K562 (cell line): Measurements from ENCODE around the gene UBE2Q1. TPM values are rescaled to one million over a fixed set of nuclear protein-coding genes. Genes with fewer than 3 reads are reported as not detected.

Source experiments
- ATAC-seq: fragments of 200-7000 bp; cut with Tn5 transposase; 3 replicates; pipeline ENCODE4 v1.9.1; 2020; ENCODE audit warnings: moderate library complexity
- BruUV-seq: library from RNA; stranded (reverse); fragments of 400-500 nt; replicated peaks from 2 replicates; lab custom pipeline; 2021; lab: Mats Ljungman, UMichigan
- CTCF ChIA-PET: fragments of 300-600 bp; formaldehyde crosslinking; extraction: SDS; loops from one replicate; lab custom pipeline; 2021; ENCODE audit warnings: low intra/inter-chr PET ratio; lab: Yijun Ruan, JAX
- POLR2A ChIA-PET: fragments of 300-600, 350-650 bp; sonication (Branson Sonifier 250); formaldehyde crosslinking; extraction: SDS; loops from one replicate; lab custom pipeline; 2021; ENCODE audit warnings: antibody characterized with exemption, inconsistent platforms; lab: Yijun Ruan, JAX
- DNase-seq, 4 experiments: peaks; one replicate each; pipeline versions ENCODE4 v3.0.0 to v3.0.0-alpha.2; 2011 to 2018; ENCODE audit warnings: low spot score in 3 of 4, mixed read lengths in 3 of 4; ENCODE audit errors: extremely low read depth in 1 of 4
- FAIRE-seq: peaks from 2 replicates; lab custom pipeline; 2011; peaks lifted over from hg19 to GRCh38; lab: Jason Lieb, UNC
- H2AFZ ChIP-seq: 2 replicates; pipeline ENCODE4 v1.6.0; 2011; ENCODE audit warnings: low read depth, low read length, control low read depth, inconsistent platforms
- H3K27ac ChIP-seq: fragments of 200-600 bp; 3 replicates; pipeline ENCODE4 v1.8.0; 2011; ENCODE audit warnings: low read depth, mild to moderate bottlenecking, control low read depth, inconsistent platforms, low read length, moderate library complexity, mixed read lengths; ENCODE audit errors: extremely low read depth
- H3K27me3 ChIP-seq, 2 experiments: fragments of 300-600 bp in 1 of 2; 2 replicates in 1 of 2; 3 replicates in 1 of 2; pipeline versions ENCODE4 v1.6.0 to v1.8.0; 2011; ENCODE audit warnings: inconsistent platforms in 2 of 2, low read length in 2 of 2, mild to moderate bottlenecking in 1 of 2, mixed read lengths in 1 of 2, moderate library complexity in 1 of 2; ENCODE audit not compliant: control insufficient read depth in 2 of 2, insufficient read depth in 2 of 2
- H3K36me3 ChIP-seq: fragments of 300-600 bp; 3 replicates; pipeline ENCODE4 v1.8.0; 2011; ENCODE audit warnings: mild to moderate bottlenecking, low read length, inconsistent platforms; ENCODE audit not compliant: control insufficient read depth, insufficient read depth
- H3K4me1 ChIP-seq, 2 experiments: fragments of 200-600 bp in 1 of 2; replicated peaks in 1 of 2; 2 replicates in 1 of 2; 3 replicates in 1 of 2; pipeline versions ENCODE4 v1.5.1 to v1.8.0; 2011; ENCODE audit warnings: inconsistent platforms in 2 of 2, low read length in 2 of 2, mild to moderate bottlenecking in 1 of 2, mixed read lengths in 1 of 2, moderate library complexity in 1 of 2; ENCODE audit not compliant: control insufficient read depth in 2 of 2, insufficient read depth in 2 of 2
- H3K4me2 ChIP-seq: 2 replicates; pipeline ENCODE4 v1.6.1; 2011; ENCODE audit warnings: low read length, control low read depth, inconsistent platforms, mixed read lengths; ENCODE audit not compliant: insufficient read depth
- H3K4me3 ChIP-seq: fragments of 200-600 bp; sonication (generic), shearing (Covaris generic); 2 replicates; pipeline ENCODE4 v1.5.1; 2016; ENCODE audit warnings: control low read depth, inconsistent platforms
- H3K79me2 ChIP-seq: fragments of 200-600 bp; 3 replicates; pipeline ENCODE4 v1.8.0; 2011; ENCODE audit warnings: low read length, inconsistent platforms; ENCODE audit not compliant: control insufficient read depth, insufficient read depth
- H3K9ac ChIP-seq, 2 experiments: 2 replicates each; pipeline versions ENCODE4 v1.6.0 to v1.6.1; 2011; ENCODE audit warnings: low read depth in 2 of 2, low read length in 2 of 2, control low read depth in 1 of 2, inconsistent platforms in 1 of 2, mild to moderate bottlenecking in 1 of 2, mixed read lengths in 1 of 2; ENCODE audit not compliant: insufficient read depth in 1 of 2
- H3K9me1 ChIP-seq: one replicate; pipeline ENCODE4 v1.6.0; 2011; ENCODE audit warnings: inconsistent platforms, mild to moderate bottlenecking, low read length, moderate library complexity; ENCODE audit not compliant: control insufficient read depth, insufficient read depth
- H3K9me3 ChIP-seq: replicated peaks from 2 replicates; pipeline ENCODE4 v1.5.1; 2011; ENCODE audit warnings: low read depth, low read length, inconsistent platforms; ENCODE audit not compliant: control insufficient read depth, insufficient read depth
- H4K20me1 ChIP-seq: replicated peaks from 2 replicates; pipeline ENCODE4 v1.6.1; 2011; ENCODE audit warnings: low read length, inconsistent platforms, mixed read lengths; ENCODE audit not compliant: control insufficient read depth, insufficient read depth
- BACH1 ChIP-seq: fragments of 200-800 bp; sonication (Bioruptor generic); IDR thresholded peaks from 2 replicates; pipeline ENCODE4 v1.6.1; 2016; ENCODE audit warnings: missing genetic modification characterization, missing compliant biosample characterization
- POLR2A ChIP-seq: fragments of 450-650 bp; conservative IDR thresholded peaks from 2 replicates; pipeline ENCODE4 v1.6.1; 2016
- WGBS: fragments of 100-300 bp; shearing (Covaris generic); methylation state at CpG from one replicate; pipeline ENCODE4 v1.1.6; 2016; ENCODE audit warnings: low coverage, mixed read lengths; ENCODE audit not compliant: insufficient coverage; ENCODE audit errors: missing lambda C conversion rate; 5-methylcytosine and 5-hydroxymethylcytosine counted together
- in situ Hi-C: fragments of 300-500 bp; cut with MboI; formaldehyde crosslinking; loops from 4 replicates; pipeline ENCODE4 v1.15.0; 2018; ENCODE audit warnings: inconsistent platforms, mixed read lengths
- intact Hi-C: fragments of 100-400 bp; cut with micrococcal nuclease; formaldehyde crosslinking; loops from 2 replicates; pipeline ENCODE4 v1.14.2; 2022
- polyA plus RNA-seq, 8 experiments: library from polyadenylated mRNA; depleted of rRNA in 4 of 8; stranded (reverse) in 5 of 8; unstranded in 3 of 8; fragments of >200 nt; fragmentation: Nextera tagmentation in 2 of 8; fragmentation: Illumina TruSeq in 1 of 8; extraction: Ambion mirVana in 2 of 8; extraction: Trizol in 1 of 8; gene quantifications; 2 replicates each; pipeline versions ENCODE4 v1.2.1 to v1.2.3, GENCODE V29; 2011 to 2014; ENCODE audit warnings: inconsistent platforms in 1 of 8, missing spikeins in 1 of 8
- total RNA-seq, 7 experiments: library from RNA; depleted of rRNA in 6 of 7; stranded (reverse); fragments of >200 nt in 6 of 7; fragmentation: Illumina TruSeq in 2 of 7; extraction: Trizol in 2 of 7; gene quantifications; 2 replicates each; pipeline versions ENCODE4 v1.2.1 to v1.2.3, GENCODE V29; 2011 to 2021; ENCODE audit warnings: low replicate concordance in 1 of 7
- TF ChIP-seq, protein P1 (sequence below): fragments of 450-650 bp; IDR thresholded peaks from 2 replicates; pipeline ENCODE4 v1.7.0; 2016; ENCODE audit warnings: borderline replicate concordance

UBE2Q1 gene
- total and polyA plus RNA-seq, 9 of the 15 experiments (the other 6 are each of a cell fraction or from before 2014, with no cell fraction given): 8.0 to 58.8 (median 27.6) TPM

DNA sequence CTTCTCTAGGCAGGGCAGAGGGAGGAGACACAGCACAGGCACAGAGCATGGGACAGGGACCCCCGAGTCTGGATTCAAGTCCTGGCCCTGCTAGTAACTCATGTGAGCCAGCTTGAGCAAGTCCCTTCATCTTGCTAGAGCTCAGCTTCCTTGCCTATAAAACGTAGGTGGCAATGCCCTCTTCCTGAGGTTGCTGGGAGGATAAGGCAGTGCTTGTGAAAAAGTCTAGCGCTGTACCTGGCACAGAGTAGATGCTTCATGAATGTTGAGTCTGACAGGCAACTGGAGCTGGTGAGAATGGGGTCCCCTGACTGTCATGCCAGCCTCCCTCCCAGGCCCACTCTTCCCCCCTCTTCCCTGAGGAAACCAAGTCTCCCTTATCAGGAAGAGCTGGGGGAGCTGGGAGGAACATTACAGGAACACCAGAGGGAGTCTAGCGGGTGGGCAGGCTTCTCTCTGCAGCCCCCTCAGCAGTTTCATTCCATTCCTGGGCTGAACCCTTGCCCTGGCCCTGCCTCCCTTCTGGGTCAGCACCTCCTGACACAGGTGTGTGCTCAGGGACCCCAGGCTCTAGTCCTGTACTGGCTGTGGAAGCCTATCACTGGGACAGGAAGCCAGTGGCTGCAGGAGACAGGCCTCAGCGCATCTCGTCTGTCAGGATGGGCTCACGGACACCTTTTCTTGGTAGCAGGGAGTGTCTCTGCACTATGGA, 19.0 kb upstream of the UBE2Q1 start:
- H3K79me2 ChIP-seq: no peaks in the 10 kb centered on the region
- in situ Hi-C loops: no loop called here
- TF ChIP-seq, protein P1, sequence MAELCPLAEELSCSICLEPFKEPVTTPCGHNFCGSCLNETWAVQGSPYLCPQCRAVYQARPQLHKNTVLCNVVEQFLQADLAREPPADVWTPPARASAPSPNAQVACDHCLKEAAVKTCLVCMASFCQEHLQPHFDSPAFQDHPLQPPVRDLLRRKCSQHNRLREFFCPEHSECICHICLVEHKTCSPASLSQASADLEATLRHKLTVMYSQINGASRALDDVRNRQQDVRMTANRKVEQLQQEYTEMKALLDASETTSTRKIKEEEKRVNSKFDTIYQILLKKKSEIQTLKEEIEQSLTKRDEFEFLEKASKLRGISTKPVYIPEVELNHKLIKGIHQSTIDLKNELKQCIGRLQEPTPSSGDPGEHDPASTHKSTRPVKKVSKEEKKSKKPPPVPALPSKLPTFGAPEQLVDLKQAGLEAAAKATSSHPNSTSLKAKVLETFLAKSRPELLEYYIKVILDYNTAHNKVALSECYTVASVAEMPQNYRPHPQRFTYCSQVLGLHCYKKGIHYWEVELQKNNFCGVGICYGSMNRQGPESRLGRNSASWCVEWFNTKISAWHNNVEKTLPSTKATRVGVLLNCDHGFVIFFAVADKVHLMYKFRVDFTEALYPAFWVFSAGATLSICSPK: no peak
- TF ChIP-seq POLR2A (0 out of 2 replicates have a peak, but pooled peaks have one; percentile 27), BACH1 (tag) (no peak)
- H4K20me1 ChIP-seq: peaks cover 21% of the 10 kb centered on the region
- H3K4me3 ChIP-seq: no peak overlapping the region
- H2AFZ ChIP-seq: no peak overlapping the region
- peaks cover 3% of the 10 kb centered on the region for H3K9me1 ChIP-seq
- ATAC-seq: peak; percentile 18
- no peaks in the 10 kb centered on the region for H3K4me1 ChIP-seq
- FAIRE-seq: no peak
- DNase-seq: no peak
- CTCF ChIA-PET: no interaction called here
- H3K9ac ChIP-seq: no peak overlapping the region
- no TSS peak for BruUV-seq
- H3K27me3 ChIP-seq: peaks cover 8 to 14% of the 10 kb centered on the region in 2 experiments; a peak in 4 of 5 replicates
- H3K4me2 ChIP-seq: no peak overlapping the region
- POLR2A ChIA-PET: interaction anchor here (0.8 to 2.2 kb wide), 3 partner anchors 10 to 32 kb away, joined by 3 to 11 read pairs (median 5); partner anchors contain the start of genes ADAR and CHRNB2
- WGBS: 46% methylated on average over 6 of the region's 7 CpGs
- H3K36me3 ChIP-seq: peaks cover 27% of the 10 kb centered on the region
- no peak overlapping the region for H3K27ac ChIP-seq
- intact Hi-C loops: no loop called here
- H3K9me3 ChIP-seq: no peaks in the 10 kb centered on the region
